GM12873 (cell line): ENCODE results near the gene SV2B.

ENCODE experiments used
- TF ChIP-seq, protein P1 (sequence below): IDR thresholded peaks from 2 replicates; pipeline ENCODE4 v1.5.1; 2012; ENCODE audit warnings: low read depth, mild to moderate bottlenecking, moderate library complexity, low read length, control low read depth; ENCODE audit not compliant: insufficient read depth; ENCODE audit errors: missing control alignments

SV2B gene

DNA sequence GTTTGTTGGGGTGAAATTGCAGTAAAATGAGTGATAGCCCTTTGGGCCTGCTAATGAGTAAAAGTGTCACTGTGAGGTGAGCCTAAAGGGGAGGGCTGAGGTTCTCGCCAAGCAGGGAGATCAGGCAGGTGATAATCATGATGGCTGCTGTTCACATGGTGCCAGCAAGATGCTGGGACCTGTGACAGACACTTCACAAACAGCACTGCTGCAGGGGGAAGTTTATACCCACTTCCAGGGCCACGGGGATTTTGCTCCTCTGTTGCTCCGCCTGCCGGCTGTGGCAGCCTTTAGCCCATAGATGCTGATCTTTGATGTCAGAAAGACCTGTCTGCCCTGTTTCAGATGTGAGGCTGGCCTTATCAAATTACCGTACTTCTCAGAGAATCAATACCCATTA lies 96.7 kb downstream of the SV2B start:
- TF ChIP-seq, protein P1, sequence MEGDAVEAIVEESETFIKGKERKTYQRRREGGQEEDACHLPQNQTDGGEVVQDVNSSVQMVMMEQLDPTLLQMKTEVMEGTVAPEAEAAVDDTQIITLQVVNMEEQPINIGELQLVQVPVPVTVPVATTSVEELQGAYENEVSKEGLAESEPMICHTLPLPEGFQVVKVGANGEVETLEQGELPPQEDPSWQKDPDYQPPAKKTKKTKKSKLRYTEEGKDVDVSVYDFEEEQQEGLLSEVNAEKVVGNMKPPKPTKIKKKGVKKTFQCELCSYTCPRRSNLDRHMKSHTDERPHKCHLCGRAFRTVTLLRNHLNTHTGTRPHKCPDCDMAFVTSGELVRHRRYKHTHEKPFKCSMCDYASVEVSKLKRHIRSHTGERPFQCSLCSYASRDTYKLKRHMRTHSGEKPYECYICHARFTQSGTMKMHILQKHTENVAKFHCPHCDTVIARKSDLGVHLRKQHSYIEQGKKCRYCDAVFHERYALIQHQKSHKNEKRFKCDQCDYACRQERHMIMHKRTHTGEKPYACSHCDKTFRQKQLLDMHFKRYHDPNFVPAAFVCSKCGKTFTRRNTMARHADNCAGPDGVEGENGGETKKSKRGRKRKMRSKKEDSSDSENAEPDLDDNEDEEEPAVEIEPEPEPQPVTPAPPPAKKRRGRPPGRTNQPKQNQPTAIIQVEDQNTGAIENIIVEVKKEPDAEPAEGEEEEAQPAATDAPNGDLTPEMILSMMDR: no peak

DNA sequence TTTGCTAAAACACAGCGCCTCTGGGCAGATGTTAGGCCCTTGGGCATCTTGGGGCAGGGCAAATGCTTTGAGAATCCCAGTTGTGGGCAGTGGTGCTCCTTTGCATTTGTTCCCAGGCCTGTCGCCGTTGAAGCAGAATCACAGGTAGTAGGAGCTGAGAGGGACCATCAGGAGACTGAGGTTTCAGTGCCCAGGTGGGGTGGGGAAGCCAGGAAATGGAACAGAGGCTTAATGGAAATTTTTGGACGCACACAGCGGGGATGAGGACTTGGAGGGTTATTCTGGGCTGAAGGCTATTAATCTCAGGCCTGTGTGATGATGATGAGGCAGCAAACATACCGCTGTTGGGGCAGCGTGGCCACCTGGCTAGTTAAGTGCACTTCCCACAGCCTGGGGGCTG lies 99.5 kb downstream of the SV2B start:
- TF ChIP-seq, protein P1: no peak

DNA sequence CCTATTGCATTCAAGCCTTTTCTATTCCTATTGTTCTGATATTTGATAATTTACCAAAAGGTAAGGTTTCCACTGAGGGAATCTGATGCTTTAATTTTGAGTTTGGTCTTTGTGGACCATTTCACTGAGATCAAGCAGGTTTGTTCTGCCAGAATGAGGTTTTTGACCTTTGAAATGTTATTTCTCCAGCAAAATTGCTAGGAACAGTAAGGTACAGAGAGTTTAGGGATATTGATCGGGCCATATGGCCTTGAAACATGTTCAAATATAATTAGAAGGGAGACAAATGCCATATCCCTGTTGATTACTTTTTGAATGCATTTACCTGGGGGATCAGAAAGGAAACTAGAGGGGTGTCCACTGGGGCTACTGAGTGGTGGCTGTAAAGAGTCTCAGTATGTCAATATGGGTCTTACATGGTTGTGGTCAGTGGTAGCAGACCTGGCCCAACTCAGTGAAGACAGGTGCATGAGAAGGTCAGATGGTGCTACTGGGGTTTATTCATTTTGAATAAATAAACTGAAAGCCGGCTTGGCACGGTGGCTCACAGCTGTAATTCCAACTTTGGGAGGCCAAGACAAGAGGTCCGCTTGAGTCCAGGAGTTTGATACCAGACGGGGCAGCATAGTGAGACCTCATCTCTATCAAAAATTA lies 100.2 kb downstream of the SV2B start:
- TF ChIP-seq, protein P1: no peak

DNA sequence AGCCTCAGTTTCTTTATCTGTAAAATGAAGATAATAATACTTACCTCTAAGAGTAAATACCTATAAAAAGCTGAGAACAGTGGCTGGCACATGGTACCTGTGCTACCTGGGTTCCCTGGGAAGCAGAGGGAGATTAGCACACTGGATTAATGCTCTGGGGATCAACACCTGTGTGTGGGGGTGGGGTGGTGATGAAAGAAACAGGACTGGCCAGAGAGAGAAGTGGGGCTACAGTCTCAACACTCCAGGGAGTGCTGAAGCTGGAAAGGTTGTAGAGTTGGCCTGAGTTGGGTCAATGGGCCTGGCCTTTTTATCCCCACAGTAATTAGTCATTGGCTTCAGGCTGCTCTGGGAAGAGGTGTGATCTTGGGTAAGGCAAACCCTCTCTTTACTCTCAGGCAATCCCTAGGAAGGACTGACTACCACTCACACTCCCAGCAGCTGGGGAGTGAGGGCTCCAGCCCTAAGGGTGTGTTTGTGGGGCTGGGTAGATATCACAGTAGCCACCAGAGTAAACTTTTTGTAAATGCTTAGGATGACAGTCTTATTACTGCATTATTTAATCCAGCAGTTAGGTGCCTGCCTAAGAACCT lies 102.5 kb downstream of the SV2B start:
- TF ChIP-seq, protein P1: no peak

DNA sequence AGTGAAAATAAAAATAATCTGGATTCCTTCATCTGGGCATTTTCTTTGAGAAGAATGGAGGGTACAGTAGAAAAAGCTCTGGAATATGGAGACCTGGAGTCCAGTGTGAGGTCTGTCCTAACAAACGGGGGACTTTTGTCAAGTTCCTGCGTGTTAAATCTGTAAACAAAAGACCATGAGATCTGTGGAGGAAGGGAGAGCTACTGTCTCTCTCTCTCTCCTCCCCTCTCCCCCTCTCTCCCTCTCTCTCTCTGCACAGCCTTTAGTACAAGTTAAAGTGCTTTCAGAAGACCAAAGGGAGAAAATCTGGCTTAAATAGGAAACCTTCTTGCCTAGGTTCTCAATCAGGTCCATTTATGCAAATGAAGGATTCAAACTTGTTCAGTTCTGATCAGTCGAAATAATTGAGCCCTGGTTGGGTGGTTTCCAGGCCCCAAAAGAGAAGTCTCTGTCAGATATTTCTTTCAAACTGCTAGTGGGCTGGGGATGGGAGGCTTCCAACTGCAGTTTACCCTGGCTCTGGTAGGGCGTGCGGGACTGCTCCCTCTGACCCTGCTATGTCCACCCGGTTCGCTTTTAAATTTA lies 103.7 kb downstream of the SV2B start:
- TF ChIP-seq, protein P1: no peak

DNA sequence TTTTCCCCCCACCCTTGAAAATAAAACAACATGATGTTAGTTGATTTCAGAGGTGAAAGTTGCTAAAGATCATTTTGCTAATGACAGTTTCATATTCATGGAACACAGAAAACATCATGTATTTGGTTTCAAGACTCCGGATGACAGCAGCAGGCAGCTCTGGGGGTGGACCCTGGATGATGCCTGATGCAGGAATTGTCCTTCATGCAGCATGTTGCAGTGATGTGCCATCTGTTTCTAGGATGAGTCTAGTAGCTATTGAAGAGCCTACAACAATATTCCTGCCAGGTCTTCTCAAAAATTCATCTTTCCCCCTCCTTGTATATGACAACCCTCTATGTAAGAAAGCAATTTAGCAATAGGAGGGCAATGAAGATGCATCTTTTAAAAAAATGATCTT lies 108.3 kb downstream of the SV2B start:
- TF ChIP-seq, protein P1: no peak

DNA sequence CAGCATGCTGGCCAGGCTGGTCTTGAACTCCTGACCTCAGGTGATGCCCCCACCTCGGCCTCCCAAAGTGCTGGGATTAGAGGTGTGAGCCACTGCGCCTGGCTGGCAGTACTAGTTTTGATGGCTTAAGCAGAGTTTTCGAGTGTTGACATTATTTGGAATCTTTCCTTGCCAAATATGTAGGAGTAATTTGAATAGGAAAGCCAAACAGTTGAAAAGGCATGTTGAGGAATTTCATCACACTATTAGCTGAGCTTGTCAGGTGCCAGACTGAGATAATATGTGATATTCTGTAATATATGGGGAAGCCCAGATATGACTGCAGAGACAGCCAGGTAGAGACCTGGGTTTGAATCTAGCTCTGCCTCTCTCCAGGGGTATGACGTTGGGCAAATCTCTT lies 109.3 kb downstream of the SV2B start:
- TF ChIP-seq, protein P1: no peak
